Left lung (tissue), 10 donors: ENCODE results near the gene SLC5A9. TPM values are rescaled to one million over a fixed set of nuclear protein-coding genes. Genes with fewer than 3 reads are reported as not detected.

ENCODE experiments used
- ATAC-seq: fragments of 200-7000 bp; cut with Tn5 transposase; one replicate; pipeline ENCODE4 v1.9.1; 2020; ENCODE audit warnings: moderate library complexity
- DNase-seq, 4 donors: peaks; one replicate each; pipeline ENCODE4 v3.0.0-alpha.2; 2013 to 2020
- H3K27ac ChIP-seq, 2 donors: fragments of 200-600 bp; sonication (generic) in 1 of 2; one replicate each; pipeline versions ENCODE4 v1.5.0 to v1.8.0; 2020 to 2021
- H3K27me3 ChIP-seq, 2 donors: fragments of 200-600 bp; sonication (generic) in 1 of 2; one replicate each; pipeline versions ENCODE4 v1.5.0 to v1.8.0; 2020 to 2021
- H3K36me3 ChIP-seq, 2 donors: fragments of 200-600 bp; sonication (generic) in 1 of 2; one replicate each; pipeline versions ENCODE4 v1.5.0 to v1.8.0; 2020 to 2021
- H3K4me1 ChIP-seq, 2 donors: fragments of 200-600 bp; one replicate each; pipeline ENCODE4 v1.8.0; 2021
- H3K4me3 ChIP-seq, 2 donors: fragments of 200-600 bp; sonication (generic) in 1 of 2; one replicate each; pipeline versions ENCODE4 v1.5.0 to v1.8.0; 2020 to 2021; ENCODE audit warnings: mild to moderate bottlenecking in 1 of 2
- H3K9me3 ChIP-seq, 2 donors: fragments of 200-600 bp; sonication (generic) in 1 of 2; one replicate each; pipeline versions ENCODE4 v1.5.0 to v1.8.0; 2020 to 2021
- intact Hi-C, 2 donors: fragments of 100-400 bp; cut with DNase I; formaldehyde crosslinking; loops; one replicate each; pipeline versions ENCODE4 v1.11.2 to v1.14.2; 2022
- polyA plus RNA-seq, 6 donors: library from polyadenylated mRNA; unstranded; fragments of 120-200 nt; gene quantifications; one replicate each; pipeline ENCODE4 v1.2.1, GENCODE V29; 2013; ENCODE audit not compliant: insufficient read length in 6 of 6
- total RNA-seq, 2 donors: library from RNA; stranded (reverse); fragmentation: NEBNext Ultra II Directional; extraction: Animal tissue kit (Norgen Biotek cat#: 25700); gene quantifications; one replicate each; pipeline ENCODE4 v1.2.1, GENCODE V29; 2021
- TF ChIP-seq, protein P1 (sequence below), 2 donors: fragments of 200-600 bp; sonication (generic) in 1 of 2; IDR thresholded peaks; one replicate each; pipeline versions ENCODE4 v1.5.0 to v1.8.0; 2021; ENCODE audit warnings: antibody characterized with exemption in 2 of 2
- donor health status: DM: no; HTN: yes; CAD: no.
- donor health status: DM: no; HTN: no; CAD: no.

Gene SLC5A9
- total and polyA plus RNA-seq, 8 donors: 0.47 to 12.5 (median 6.5) TPM

DNA sequence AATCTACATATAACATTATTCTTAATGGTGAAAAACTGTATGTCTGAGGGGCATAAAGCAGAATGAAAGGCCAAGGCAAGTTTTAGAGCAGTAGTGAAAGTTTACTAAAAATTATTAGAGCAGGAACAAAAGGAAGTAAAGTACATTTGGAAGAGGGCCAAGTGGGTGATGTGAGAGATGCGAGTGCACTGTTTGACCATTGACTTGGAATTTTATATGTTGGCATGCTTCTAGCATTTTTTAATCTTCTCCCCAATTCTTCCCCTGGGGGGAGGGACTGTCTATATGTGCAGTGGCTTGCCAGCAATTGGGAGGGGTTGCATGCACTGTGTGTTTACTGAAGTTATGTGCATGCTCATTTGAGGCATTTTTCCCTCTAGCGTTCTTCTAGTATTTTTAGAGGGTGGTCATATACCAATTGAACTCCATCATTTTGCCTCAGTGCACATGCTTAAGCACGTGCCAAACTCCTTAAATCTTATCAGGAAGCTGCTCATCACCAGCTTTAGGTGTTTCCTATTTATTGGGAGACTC is 36.1 kb upstream of the SLC5A9 start:
- ATAC-seq: no peak
- Histone ChIP-seq H3K4me3 (no peak overlapping the region), H3K27me3 (no peaks in the 10 kb centered on the region), H3K27ac (no peak overlapping the region), H3K4me1 (no peaks in the 10 kb centered on the region), H3K9me3 (peaks cover 0 to 14% of the 10 kb centered on the region in 2 donors), H3K36me3 (no peaks in the 10 kb centered on the region)
- TF ChIP-seq, protein P1, sequence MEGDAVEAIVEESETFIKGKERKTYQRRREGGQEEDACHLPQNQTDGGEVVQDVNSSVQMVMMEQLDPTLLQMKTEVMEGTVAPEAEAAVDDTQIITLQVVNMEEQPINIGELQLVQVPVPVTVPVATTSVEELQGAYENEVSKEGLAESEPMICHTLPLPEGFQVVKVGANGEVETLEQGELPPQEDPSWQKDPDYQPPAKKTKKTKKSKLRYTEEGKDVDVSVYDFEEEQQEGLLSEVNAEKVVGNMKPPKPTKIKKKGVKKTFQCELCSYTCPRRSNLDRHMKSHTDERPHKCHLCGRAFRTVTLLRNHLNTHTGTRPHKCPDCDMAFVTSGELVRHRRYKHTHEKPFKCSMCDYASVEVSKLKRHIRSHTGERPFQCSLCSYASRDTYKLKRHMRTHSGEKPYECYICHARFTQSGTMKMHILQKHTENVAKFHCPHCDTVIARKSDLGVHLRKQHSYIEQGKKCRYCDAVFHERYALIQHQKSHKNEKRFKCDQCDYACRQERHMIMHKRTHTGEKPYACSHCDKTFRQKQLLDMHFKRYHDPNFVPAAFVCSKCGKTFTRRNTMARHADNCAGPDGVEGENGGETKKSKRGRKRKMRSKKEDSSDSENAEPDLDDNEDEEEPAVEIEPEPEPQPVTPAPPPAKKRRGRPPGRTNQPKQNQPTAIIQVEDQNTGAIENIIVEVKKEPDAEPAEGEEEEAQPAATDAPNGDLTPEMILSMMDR (IDR thresholded peaks at IDR 0.05): no peak
- intact Hi-C loops: no loop called here
- DNase-seq: no peak

DNA sequence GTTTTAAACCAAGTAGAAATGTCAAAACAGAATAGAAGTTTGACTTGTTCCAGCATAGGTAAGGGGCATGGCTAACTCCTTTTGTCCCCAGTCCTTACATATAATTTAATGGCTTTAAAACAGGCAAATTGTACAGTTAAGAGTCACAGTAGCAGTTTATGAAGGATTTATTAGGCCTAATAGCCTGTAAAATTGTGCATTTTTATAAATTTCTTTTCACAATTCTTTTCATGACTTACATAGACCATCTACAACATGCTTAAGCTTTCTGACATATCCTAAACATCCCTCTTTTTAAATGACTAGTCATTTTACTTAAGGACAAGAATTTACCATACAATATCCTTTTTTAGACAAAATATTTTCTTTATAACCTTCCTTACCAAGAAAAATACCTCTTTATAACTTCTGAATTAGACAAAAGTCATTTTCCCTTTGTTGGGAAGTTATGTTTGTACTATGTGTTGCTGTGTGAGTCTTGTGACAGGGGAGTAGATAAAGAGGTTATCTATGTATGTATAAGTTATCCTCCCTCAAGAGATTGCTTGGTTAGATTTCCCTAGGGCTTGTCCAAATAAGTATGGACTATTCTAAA is 34.5 kb upstream of the SLC5A9 start:
- DNase-seq: no peak
- Histone ChIP-seq H3K36me3 (no peaks in the 10 kb centered on the region), H3K9me3 (peaks cover 0 to 14% of the 10 kb centered on the region in 2 donors), H3K27ac (no peak overlapping the region), H3K4me1 (no peaks in the 10 kb centered on the region), H3K27me3 (no peaks in the 10 kb centered on the region), H3K4me3 (no peak overlapping the region)
- TF ChIP-seq, protein P1 (IDR thresholded peaks at IDR 0.05): no peak
- intact Hi-C loops: no loop called here
- no peak for ATAC-seq

DNA sequence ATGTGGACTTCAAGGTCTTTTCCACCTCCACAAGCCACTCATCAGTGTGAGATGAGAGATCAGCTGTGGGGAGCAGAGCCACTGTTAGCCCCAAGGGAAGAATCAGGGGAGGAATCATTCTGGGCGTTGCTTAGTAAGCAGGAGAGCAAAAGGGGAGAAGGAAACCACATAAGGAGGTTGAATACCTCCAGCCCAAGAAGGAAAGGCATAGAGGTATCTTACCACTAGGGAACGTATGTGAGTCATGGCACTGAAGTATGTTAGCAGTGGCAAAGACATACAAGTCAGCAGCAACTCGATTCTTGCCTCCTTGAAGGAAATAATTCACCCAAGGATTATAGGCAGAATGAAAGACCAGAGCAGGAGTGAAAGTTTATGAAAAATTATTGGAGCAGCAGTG is 31.6 kb upstream of the SLC5A9 start:
- TF ChIP-seq, protein P1 (IDR thresholded peaks at IDR 0.05): no peak
- Histone ChIP-seq H3K4me1 (no peaks in the 10 kb centered on the region), H3K27me3 (no peaks in the 10 kb centered on the region), H3K4me3 (no peak overlapping the region), H3K9me3 (peaks cover 0 to 14% of the 10 kb centered on the region in 2 donors), H3K27ac (no peak overlapping the region), H3K36me3 (no peaks in the 10 kb centered on the region)
- no peak for DNase-seq
- no peak for ATAC-seq
- intact Hi-C loops: no loop called here

DNA sequence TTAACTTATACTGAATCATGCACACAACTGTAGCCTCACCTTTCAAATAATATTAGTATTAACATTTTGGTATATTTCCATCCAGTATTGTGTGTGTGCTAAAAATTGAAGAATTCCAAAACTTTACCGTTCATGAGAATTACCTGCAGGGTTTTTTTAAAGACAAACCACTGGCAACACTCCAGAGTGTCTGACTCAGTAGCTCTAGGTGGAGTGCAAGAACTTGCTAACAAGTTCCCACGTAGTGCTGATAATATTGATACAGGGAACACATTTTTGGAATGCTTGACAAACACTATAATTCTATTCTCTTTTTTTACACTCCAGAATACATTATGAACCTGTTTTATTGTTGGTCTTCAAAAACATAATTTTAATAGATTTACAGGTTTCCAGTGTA is 27.7 kb upstream of the SLC5A9 start:
- no peaks in the 10 kb centered on the region for H3K27me3 ChIP-seq
- intact Hi-C loops: no loop called here
- no peak for DNase-seq
- H3K27ac ChIP-seq: no peak overlapping the region
- TF ChIP-seq, protein P1 (IDR thresholded peaks at IDR 0.05): no peak
- no peak for ATAC-seq
- no peaks in the 10 kb centered on the region for H3K36me3 ChIP-seq
- H3K4me3 ChIP-seq: no peak overlapping the region
- H3K4me1 ChIP-seq: no peaks in the 10 kb centered on the region
- no peaks in the 10 kb centered on the region for H3K9me3 ChIP-seq

DNA sequence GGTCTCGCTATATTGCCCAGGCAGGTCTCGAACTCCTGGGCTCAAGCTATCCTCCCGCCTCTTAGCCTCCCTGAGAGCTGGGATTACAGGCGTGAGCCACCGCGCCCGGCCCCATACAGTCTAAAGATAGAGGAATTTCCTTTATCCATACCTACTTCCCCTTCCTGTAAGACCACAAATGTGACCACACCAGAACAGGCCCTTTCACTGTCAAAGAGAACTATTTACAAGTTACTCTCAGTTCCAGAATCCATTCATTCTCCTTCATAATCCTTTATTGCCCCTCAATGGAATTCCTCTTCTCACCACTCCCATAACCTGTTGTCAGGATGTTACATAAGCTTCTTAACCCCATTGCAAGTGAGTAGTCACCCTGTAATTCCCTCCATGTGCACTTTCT is 26.3 kb upstream of the SLC5A9 start:
- Histone ChIP-seq H3K4me1 (no peaks in the 10 kb centered on the region), H3K27ac (no peak overlapping the region), H3K36me3 (no peaks in the 10 kb centered on the region), H3K27me3 (no peaks in the 10 kb centered on the region), H3K9me3 (no peaks in the 10 kb centered on the region), H3K4me3 (no peak overlapping the region)
- intact Hi-C loops: no loop called here
- TF ChIP-seq, protein P1 (IDR thresholded peaks at IDR 0.05): no peak
- ATAC-seq (no peak), DNase-seq (no peak)
